HCT116 (cell line): ENCODE measurements around the gene USH1G. TPM values are rescaled to one million over a fixed set of nuclear protein-coding genes. Genes with fewer than 3 reads are reported as not detected.
A peak's percentile ranks its signal among the peaks of the same experiment; 100 is the strongest.

ENCODE experiments used
- ATAC-seq: fragments of 200-7000 bp; cut with Tn5 transposase; 2 replicates; pipeline ENCODE4 v1.9.1; 2020; ENCODE audit warnings: mild to moderate bottlenecking, moderate library complexity
- BruUV-seq: library from RNA; stranded (reverse); fragments of 400-500 nt; replicated peaks from 2 replicates; lab custom pipeline; 2021; lab: Mats Ljungman, UMichigan
- CTCF ChIA-PET: fragments of 300-600 bp; sonication (Branson Sonifier 250); formaldehyde crosslinking; loops from one replicate; lab custom pipeline; 2021; ENCODE audit warnings: antibody characterized with exemption; lab: Charles Lee
- POLR2A ChIA-PET: fragments of 300-600, 350-600 bp; sonication (Branson Sonifier 250); formaldehyde crosslinking; loops from one replicate; lab custom pipeline; 2021; ENCODE audit warnings: antibody characterized with exemption; lab: Charles Lee
- RAD21 ChIA-PET, 2 experiments: fragments of 300-600 bp; sonication (Branson Sonifier 250); formaldehyde crosslinking; loops; one replicate each; lab custom pipeline; 2023; ENCODE audit warnings: low total read pairs in 2 of 2; ENCODE audit not compliant: uncharacterized antibody in 2 of 2, unreplicated experiment in 2 of 2, low non-redundant PET in 1 of 2; lab: Charles Lee
- DNase-seq: peaks from one replicate; pipeline ENCODE4 v3.0.0-alpha.2; 2010; ENCODE audit warnings: low read depth, low spot score
- H2AFZ ChIP-seq: fragments of 200-600 bp; shearing (Covaris generic), sonication (generic); 2 replicates; pipeline ENCODE4 v1.6.1; 2017; ENCODE audit warnings: low read depth, mixed run types, mixed read lengths, antibody characterized with exemption, low read length; ENCODE audit not compliant: poor library complexity, severe bottlenecking
- H3K27ac ChIP-seq: 2 replicates; pipeline ENCODE4 v1.5.1; 2012; ENCODE audit warnings: low read depth, low read length
- H3K27me3 ChIP-seq: fragments of 200-600 bp; sonication (generic); 2 replicates; pipeline ENCODE4 v1.6.1; 2016; ENCODE audit warnings: mixed run types, low read length, mixed read lengths; ENCODE audit not compliant: insufficient read depth
- H3K36me3 ChIP-seq, 2 experiments: fragments of 200-500 bp in 1 of 2; fragments of 200-600 bp in 1 of 2; sonication (Bioruptor generic) in 1 of 2; sonication (generic) in 1 of 2; 2 replicates each; pipeline versions ENCODE4 v1.5.1 to v1.6.1; 2014 to 2016; ENCODE audit warnings: low read length in 2 of 2, inconsistent platforms in 1 of 2, mixed read lengths in 1 of 2, mixed run types in 1 of 2; ENCODE audit not compliant: insufficient read depth in 2 of 2, control insufficient read depth in 1 of 2
- H3K4me1 ChIP-seq, 2 experiments: fragments of 200-600 bp in 1 of 2; sonication (generic) in 1 of 2; 2 replicates each; pipeline versions ENCODE4 v1.5.1 to v1.6.1; 2012 to 2017; ENCODE audit warnings: low read length in 2 of 2, inconsistent platforms in 1 of 2, mild to moderate bottlenecking in 1 of 2, mixed read lengths in 1 of 2, mixed run types in 1 of 2, moderate library complexity in 1 of 2; ENCODE audit not compliant: insufficient read depth in 2 of 2, control insufficient read depth in 1 of 2
- H3K4me2 ChIP-seq: fragments of 200-600 bp; sonication (generic); 2 replicates; pipeline ENCODE4 v1.6.1; 2017; ENCODE audit warnings: mixed run types, low read length, mixed read lengths
- H3K4me3 ChIP-seq, 2 experiments: fragments of 200-600 bp in 1 of 2; sonication (generic) in 1 of 2; replicated peaks in 1 of 2; 2 replicates each; pipeline ENCODE4 v1.5.1; 2011 to 2016; ENCODE audit warnings: low read length in 2 of 2, control low read depth in 1 of 2, low read depth in 1 of 2, mild to moderate bottlenecking in 1 of 2, mixed read lengths in 1 of 2, mixed run types in 1 of 2
- H3K79me2 ChIP-seq: fragments of 200-600 bp; sonication (generic); 2 replicates; pipeline ENCODE4 v1.6.1; 2017; ENCODE audit warnings: mild to moderate bottlenecking, mixed run types, low read length, moderate library complexity, mixed read lengths; ENCODE audit not compliant: insufficient read depth
- H3K9ac ChIP-seq: fragments of 200-600 bp; sonication (generic); 2 replicates; pipeline ENCODE4 v1.6.1; 2016; ENCODE audit warnings: low read length, mixed read lengths
- H3K9me2 ChIP-seq: fragments of 200-600 bp; sonication (generic), shearing (Covaris generic); 2 replicates; pipeline ENCODE4 v1.6.1; 2017; ENCODE audit warnings: mixed run types, mild to moderate bottlenecking, moderate library complexity; ENCODE audit not compliant: insufficient read depth
- H3K9me3 ChIP-seq, 2 experiments: fragments of 200-500 bp in 1 of 2; fragments of 200-600 bp in 1 of 2; sonication (Bioruptor generic) in 1 of 2; sonication (generic) in 1 of 2; 2 replicates each; pipeline ENCODE4 v1.6.1; 2014 to 2017; ENCODE audit warnings: low read length in 2 of 2, mixed read lengths in 2 of 2, inconsistent platforms in 1 of 2, low read depth in 1 of 2, mild to moderate bottlenecking in 1 of 2, mixed run types in 1 of 2, moderate library complexity in 1 of 2; ENCODE audit not compliant: control insufficient read depth in 1 of 2, insufficient read depth in 1 of 2
- H4K20me1 ChIP-seq: fragments of 200-600 bp; sonication (generic), shearing (Covaris generic); 2 replicates; pipeline ENCODE4 v1.6.1; 2017; ENCODE audit warnings: mixed run types, mild to moderate bottlenecking, moderate library complexity; ENCODE audit not compliant: insufficient read depth
- CBX3 ChIP-seq: IDR thresholded peaks from 2 replicates; pipeline ENCODE4 v1.6.1; 2012; ENCODE audit warnings: low read depth
- CEBPB ChIP-seq: IDR thresholded peaks from 2 replicates; pipeline ENCODE4 v1.6.1; 2012; ENCODE audit warnings: low read depth
- CTCF ChIP-seq, 3 experiments: fragments of 200-600 bp in 1 of 3; sonication (generic) in 1 of 3; IDR thresholded peaks in 2 of 3; conservative IDR thresholded peaks in 1 of 3; 2 replicates each; pipeline ENCODE4 v1.5.1; 2012 to 2017; ENCODE audit warnings: low read depth in 2 of 3, low read length in 2 of 3, antibody characterized with exemption in 1 of 3, borderline replicate concordance in 1 of 3, control low read depth in 1 of 3, mild to moderate bottlenecking in 1 of 3, mixed read lengths in 1 of 3, mixed run types in 1 of 3, moderate library complexity in 1 of 3; ENCODE audit not compliant: insufficient read depth in 1 of 3
- ELF1 ChIP-seq: IDR thresholded peaks from 2 replicates; pipeline ENCODE4 v1.6.1; 2012; ENCODE audit warnings: low read depth, borderline replicate concordance
- EZH2phosphoT487 ChIP-seq: fragments of 200-600 bp; IDR thresholded peaks from 2 replicates; pipeline ENCODE4 v1.6.1; 2018; ENCODE audit warnings: antibody characterized with exemption, borderline replicate concordance
- POLR2AphosphoS5 ChIP-seq: IDR thresholded peaks from 2 replicates; pipeline ENCODE4 v1.6.1; 2011; ENCODE audit warnings: mild to moderate bottlenecking, low read depth, low read length, moderate library complexity
- RAD21 ChIP-seq: IDR thresholded peaks from 2 replicates; pipeline ENCODE4 v1.6.1; 2012; ENCODE audit warnings: low read depth, mild to moderate bottlenecking
- REST ChIP-seq: IDR thresholded peaks from 2 replicates; pipeline ENCODE4 v1.6.1; 2012; ENCODE audit warnings: low read depth
- SIN3A ChIP-seq: IDR thresholded peaks from 2 replicates; pipeline ENCODE4 v1.6.1; 2012; ENCODE audit warnings: low read depth
- YY1 ChIP-seq: IDR thresholded peaks from 2 replicates; pipeline ENCODE4 v1.6.1; 2011; ENCODE audit warnings: low read length, low read depth, moderate library complexity, mild to moderate bottlenecking; ENCODE audit not compliant: insufficient replicate concordance; ENCODE audit errors: extremely low read depth
- ZBTB33 ChIP-seq: IDR thresholded peaks from 2 replicates; pipeline ENCODE4 v1.6.1; 2011; ENCODE audit warnings: mild to moderate bottlenecking, low read length, moderate library complexity; ENCODE audit not compliant: insufficient replicate concordance; ENCODE audit errors: extremely low read depth
- ZFX ChIP-seq: fragments of 450-650 bp; IDR thresholded peaks from 2 replicates; pipeline ENCODE4 v1.6.1; 2017
- ZNF274 ChIP-seq: fragments of 200-500 bp; sonication (Bioruptor generic); IDR thresholded peaks from 2 replicates; pipeline ENCODE4 v1.6.1; 2014; ENCODE audit warnings: mild to moderate bottlenecking, low read depth, low read length, inconsistent platforms
- intact Hi-C: fragments of 100-400 bp; cut with micrococcal nuclease; formaldehyde crosslinking; loops from 2 replicates; pipeline ENCODE4 v1.10.0; 2022
- total RNA-seq: library from RNA; stranded (reverse); gene quantifications from one replicate; pipeline ENCODE4 v1.2.1, GENCODE V29; 2021; ENCODE audit not compliant: unreplicated experiment
- TF ChIP-seq, protein P1 (sequence below): IDR thresholded peaks from 2 replicates; pipeline ENCODE4 v1.6.1; 2012

The USH1G gene
- total RNA-seq, 1 experiment from 2014 or later = 3.1 TPM

DNA sequence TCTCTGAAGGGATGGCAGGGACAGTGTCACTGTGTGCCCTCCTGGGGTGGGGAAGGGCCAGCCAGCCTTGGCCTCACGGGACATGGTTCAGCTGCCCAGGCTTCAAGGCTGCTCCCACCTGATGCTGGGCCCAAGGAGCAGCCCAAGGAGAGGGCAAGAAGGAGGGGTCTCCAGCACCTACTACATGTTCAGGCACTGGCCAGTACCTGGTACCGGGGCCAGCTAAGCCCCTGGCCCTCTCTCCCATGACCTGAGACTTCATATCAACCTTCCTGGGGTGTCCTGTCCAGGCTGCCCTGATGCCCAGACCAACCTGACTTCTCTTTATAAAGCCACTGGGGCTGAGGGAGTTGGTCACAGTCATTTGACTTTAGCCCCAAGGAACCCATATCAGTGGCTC is 1.3 kb downstream of the USH1G start:
- Histone ChIP-seq H3K27ac (peak overlapping the region; percentile 13; the same call in 1 of the 2 replicates), H3K9ac (no peak overlapping the region), H3K9me3 (no peaks in the 10 kb centered on the region), H3K36me3 (peaks cover 0 to 2% of the 10 kb centered on the region in 2 experiments; a peak in 1 of 4 replicates), H3K79me2 (no peaks in the 10 kb centered on the region), H3K9me2 (no peaks in the 10 kb centered on the region), H2AFZ (no peak overlapping the region), H3K4me2 (peak overlapping the region; percentile 18; the same call in 1 of the 2 replicates), H3K27me3 (peaks cover 4% of the 10 kb centered on the region; the same call in 1 of the 2 replicates), H4K20me1 (no peaks in the 10 kb centered on the region), H3K4me3 (no peak overlapping the region), H3K4me1 (peaks cover 16 to 34% of the 10 kb centered on the region in 2 experiments)
- TF ChIP-seq RAD21 (no peak), ZBTB33 (no peak), CBX3 (no peak), YY1 (no peak), CTCF (IDR thresholded peaks at IDR 0.05 in 2 of 3, conservative IDR thresholded peaks at IDR 0.05 in 1 of 3; ENCODE audit: borderline replicate concordance in 1 of 3, insufficient read depth in 1 of 3, low read depth in 2 of 3, low read length in 2 of 3) (no peak), ELF1 (no peak), ZFX (no peak), CEBPB (no peak), REST (no peak), ZNF274 (no peak), POLR2AphosphoS5 (no peak), SIN3A (no peak), EZH2phosphoT487 (no peak)
- TF ChIP-seq, protein P1, sequence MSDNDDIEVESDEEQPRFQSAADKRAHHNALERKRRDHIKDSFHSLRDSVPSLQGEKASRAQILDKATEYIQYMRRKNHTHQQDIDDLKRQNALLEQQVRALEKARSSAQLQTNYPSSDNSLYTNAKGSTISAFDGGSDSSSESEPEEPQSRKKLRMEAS = no peak
- no peak for DNase-seq
- intact Hi-C loops = no loop called here
- RAD21 ChIA-PET = interaction anchor here in 1 of 2 experiments (0.6 kb wide), 1 partner anchor 50 kb away, joined by 10 read pairs; no protein-coding TSS in a partner anchor
- ATAC-seq = no peak
- CTCF ChIA-PET = interaction anchor here (1.7 kb wide), 1 partner anchor 49 kb away, joined by 6 read pairs; the partner anchor contains the start of gene FDXR
- BruUV-seq = no TSS peak
- POLR2A ChIA-PET = no interaction called here
